Suprapubic skin (tissue), 4 donors: ENCODE data around the gene SCG2. TPM values are rescaled to one million over a fixed set of nuclear protein-coding genes. Genes with fewer than 3 reads are reported as not detected.

Experiments used
- DNase-seq, 2 donors: peaks; one replicate each; pipeline ENCODE4 v3.0.0-alpha.2; 2019; ENCODE audit warnings: low spot score in 2 of 2
- H3K27ac ChIP-seq: fragments of 200-600 bp; sonication (generic); one replicate; pipeline ENCODE4 v1.5.1; 2019
- H3K27me3 ChIP-seq: fragments of 200-600 bp; sonication (generic); one replicate; pipeline ENCODE4 v1.5.1; 2019
- H3K36me3 ChIP-seq: fragments of 200-600 bp; sonication (generic); one replicate; pipeline ENCODE4 v1.5.1; 2019
- H3K4me1 ChIP-seq: fragments of 200-600 bp; sonication (generic); one replicate; pipeline ENCODE4 v1.5.1; 2019
- H3K4me3 ChIP-seq: fragments of 200-600 bp; sonication (generic); one replicate; pipeline ENCODE4 v1.5.1; 2019; ENCODE audit warnings: mild to moderate bottlenecking
- H3K9me3 ChIP-seq: fragments of 200-600 bp; sonication (generic); one replicate; pipeline ENCODE4 v1.5.1; 2019
- EP300 ChIP-seq: sonication (generic); formaldehyde crosslinking; IDR thresholded peaks from one replicate; pipeline ENCODE4 v1.6.1; 2017; ENCODE audit warnings: antibody characterized with exemption
- POLR2A ChIP-seq, 2 donors: fragments of 450-650 bp; IDR thresholded peaks; one replicate each; pipeline ENCODE4 v1.6.1; 2017; ENCODE audit warnings: antibody characterized with exemption in 2 of 2, mild to moderate bottlenecking in 2 of 2, moderate library complexity in 2 of 2
- POLR2AphosphoS5 ChIP-seq, 3 donors: sonication (generic); formaldehyde crosslinking; IDR thresholded peaks; one replicate each; pipeline ENCODE4 v1.6.1; 2017; ENCODE audit warnings: antibody characterized with exemption in 3 of 3
- WGBS: methylation state at CpG from one replicate; pipeline ENCODE4 v1.1.5; 2018; 5-methylcytosine and 5-hydroxymethylcytosine counted together
- total RNA-seq, 4 donors: library from RNA; depleted of rRNA; stranded (reverse); fragments of >200 nt; gene quantifications; one replicate each; pipeline ENCODE4 v1.1.0, GENCODE V29; 2016
- TF ChIP-seq, protein P1 (sequence below), 2 donors: fragments of 200-600 bp in 1 of 2; fragments of 450-650 bp in 1 of 2; sonication (generic) in 1 of 2; IDR thresholded peaks; one replicate each; pipeline ENCODE4 v1.5.1; 2016 to 2019; ENCODE audit warnings: antibody characterized with exemption in 2 of 2, mild to moderate bottlenecking in 1 of 2, moderate library complexity in 1 of 2

Gene SCG2, protein sequence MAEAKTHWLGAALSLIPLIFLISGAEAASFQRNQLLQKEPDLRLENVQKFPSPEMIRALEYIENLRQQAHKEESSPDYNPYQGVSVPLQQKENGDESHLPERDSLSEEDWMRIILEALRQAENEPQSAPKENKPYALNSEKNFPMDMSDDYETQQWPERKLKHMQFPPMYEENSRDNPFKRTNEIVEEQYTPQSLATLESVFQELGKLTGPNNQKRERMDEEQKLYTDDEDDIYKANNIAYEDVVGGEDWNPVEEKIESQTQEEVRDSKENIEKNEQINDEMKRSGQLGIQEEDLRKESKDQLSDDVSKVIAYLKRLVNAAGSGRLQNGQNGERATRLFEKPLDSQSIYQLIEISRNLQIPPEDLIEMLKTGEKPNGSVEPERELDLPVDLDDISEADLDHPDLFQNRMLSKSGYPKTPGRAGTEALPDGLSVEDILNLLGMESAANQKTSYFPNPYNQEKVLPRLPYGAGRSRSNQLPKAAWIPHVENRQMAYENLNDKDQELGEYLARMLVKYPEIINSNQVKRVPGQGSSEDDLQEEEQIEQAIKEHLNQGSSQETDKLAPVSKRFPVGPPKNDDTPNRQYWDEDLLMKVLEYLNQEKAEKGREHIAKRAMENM
- total RNA-seq: not detected

DNA sequence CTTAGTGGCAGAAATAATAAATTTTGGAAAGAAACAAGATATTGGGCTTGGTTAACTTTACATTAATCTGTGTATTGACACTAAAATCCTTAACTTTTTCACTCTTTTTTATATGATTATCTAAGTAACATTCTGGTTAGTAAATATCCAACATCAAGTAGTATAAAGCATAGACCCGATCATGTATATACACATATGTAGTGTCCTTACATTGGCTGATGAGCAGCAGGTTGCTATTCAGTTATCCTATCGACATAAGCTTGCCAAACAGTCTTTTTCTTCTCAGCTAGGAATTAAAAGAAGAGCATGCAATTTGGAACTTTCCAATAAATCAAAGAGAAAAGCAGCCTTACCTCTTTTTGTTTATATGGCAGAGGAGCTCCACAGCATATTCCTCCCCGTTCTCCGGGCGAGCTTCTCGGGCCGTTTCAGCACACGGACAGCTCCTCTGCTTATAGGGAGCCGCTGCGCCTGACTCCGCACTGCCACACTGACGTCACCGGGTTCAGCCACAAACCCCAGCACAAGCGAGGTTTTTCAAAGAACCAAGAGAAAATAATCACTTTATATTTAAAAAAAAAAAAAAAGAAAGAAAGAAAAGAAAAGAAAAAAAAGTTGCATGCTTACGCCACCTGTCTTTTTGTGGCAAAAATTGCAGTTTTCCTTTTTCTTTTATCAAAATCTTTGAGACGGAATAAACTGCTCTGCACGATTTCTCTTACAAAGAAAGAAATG is at the start of gene SCG2:
SCG2 (minus strand) TSS at position 430 of the 735 bp plus-strand sequence. CDS start 3,079 bp downstream, outside the sequence.
- DNase-seq: peak; percentile 70 to 80
- 7% methylated on average over 17 of the region's 17 CpGs for WGBS
- Histone ChIP-seq H3K9me3 (no peaks in the 10 kb centered on the region), H3K36me3 (no peaks in the 10 kb centered on the region), H3K27me3 (peaks cover 9% of the 10 kb centered on the region), H3K4me1 (no peaks in the 10 kb centered on the region), H3K27ac (no peak within 1 kb of the TSS), H3K4me3 (no peak within 1 kb of the TSS)
- TF ChIP-seq, protein P1, sequence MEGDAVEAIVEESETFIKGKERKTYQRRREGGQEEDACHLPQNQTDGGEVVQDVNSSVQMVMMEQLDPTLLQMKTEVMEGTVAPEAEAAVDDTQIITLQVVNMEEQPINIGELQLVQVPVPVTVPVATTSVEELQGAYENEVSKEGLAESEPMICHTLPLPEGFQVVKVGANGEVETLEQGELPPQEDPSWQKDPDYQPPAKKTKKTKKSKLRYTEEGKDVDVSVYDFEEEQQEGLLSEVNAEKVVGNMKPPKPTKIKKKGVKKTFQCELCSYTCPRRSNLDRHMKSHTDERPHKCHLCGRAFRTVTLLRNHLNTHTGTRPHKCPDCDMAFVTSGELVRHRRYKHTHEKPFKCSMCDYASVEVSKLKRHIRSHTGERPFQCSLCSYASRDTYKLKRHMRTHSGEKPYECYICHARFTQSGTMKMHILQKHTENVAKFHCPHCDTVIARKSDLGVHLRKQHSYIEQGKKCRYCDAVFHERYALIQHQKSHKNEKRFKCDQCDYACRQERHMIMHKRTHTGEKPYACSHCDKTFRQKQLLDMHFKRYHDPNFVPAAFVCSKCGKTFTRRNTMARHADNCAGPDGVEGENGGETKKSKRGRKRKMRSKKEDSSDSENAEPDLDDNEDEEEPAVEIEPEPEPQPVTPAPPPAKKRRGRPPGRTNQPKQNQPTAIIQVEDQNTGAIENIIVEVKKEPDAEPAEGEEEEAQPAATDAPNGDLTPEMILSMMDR (IDR thresholded peaks at IDR 0.05): peak in 1 of 2 donors; percentile 11
- TF ChIP-seq EP300: no peak

DNA sequence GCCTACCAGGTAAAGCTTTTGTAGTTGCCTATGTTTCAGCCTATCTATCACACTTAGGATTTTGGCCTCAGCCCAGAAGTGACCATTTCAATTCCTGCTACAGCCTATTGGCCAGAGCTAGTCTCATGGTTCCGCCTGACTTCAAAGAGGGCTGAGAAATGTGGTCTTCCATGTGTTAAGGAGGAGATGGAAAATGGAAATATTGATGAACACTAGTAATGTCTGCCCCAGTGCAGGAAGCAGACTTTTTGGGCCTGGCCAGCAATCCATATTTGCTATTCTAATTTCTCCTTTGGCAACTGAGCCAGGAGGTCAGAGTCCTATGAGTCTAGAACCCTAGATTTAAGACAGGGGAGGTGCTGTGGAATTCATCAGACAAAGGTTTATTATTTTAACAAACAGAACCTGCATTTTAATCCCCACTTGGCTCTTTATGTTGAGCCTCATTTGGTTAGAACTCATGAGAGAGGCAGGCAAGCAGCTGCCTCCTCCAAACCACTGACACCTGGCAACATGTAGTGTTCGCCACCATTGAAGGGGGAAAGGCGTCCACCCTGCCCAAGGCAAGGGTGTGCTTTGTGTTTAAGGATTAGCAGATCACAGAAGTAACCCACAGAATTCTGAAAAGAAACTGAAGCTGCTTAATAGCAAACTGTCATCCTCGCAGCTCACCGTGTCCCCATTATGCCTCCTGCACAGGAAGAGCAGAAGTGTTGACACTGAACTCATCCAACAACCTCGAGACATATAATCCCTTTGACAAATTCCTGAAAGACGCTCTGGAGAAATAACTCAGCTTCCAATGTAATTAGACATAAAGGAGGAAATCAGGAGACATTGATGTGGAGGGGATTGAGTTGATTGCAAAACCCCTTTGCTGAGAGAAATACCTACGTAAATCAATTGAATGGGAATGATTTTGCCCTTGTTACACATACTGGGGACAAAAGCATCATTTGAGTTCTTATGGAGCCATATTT is 47.7 kb upstream of the SCG2 start:
- Histone ChIP-seq H3K27ac (no peak overlapping the region), H3K36me3 (no peaks in the 10 kb centered on the region), H3K4me3 (no peak overlapping the region), H3K4me1 (no peaks in the 10 kb centered on the region), H3K27me3 (no peaks in the 10 kb centered on the region), H3K9me3 (no peaks in the 10 kb centered on the region)
- DNase-seq: no peak
- 56% methylated on average over 7 of the region's 8 CpGs for WGBS
- TF ChIP-seq, protein P1 (IDR thresholded peaks at IDR 0.05): no peak
- TF ChIP-seq EP300: no peak
- no peak for TF ChIP-seq POLR2AphosphoS5 (IDR thresholded peaks at IDR 0.05)
- no peak for TF ChIP-seq POLR2A (IDR thresholded peaks at IDR 0.05)

DNA sequence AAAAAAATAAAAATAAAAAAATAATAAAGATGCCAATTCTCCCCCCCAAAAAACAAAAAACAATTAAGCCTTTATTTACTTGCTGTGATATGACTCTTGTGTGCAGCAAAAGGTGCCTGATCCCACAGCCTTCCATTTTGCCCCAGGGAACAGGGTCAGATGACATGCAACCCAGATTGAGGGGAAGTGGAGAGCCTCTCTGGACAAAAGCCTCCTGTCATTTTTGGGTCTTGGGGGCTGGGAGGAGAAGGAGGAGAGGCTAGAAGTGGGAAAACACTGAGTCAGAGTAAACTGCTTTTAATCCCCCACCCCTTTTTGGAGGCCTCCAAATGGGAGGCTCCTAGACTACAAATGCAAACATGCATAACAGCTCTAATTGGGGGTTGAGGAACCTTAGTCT is 46.6 kb upstream of the SCG2 start:
- no peaks in the 10 kb centered on the region for H3K27me3 ChIP-seq
- no peak overlapping the region for H3K4me3 ChIP-seq
- no peaks in the 10 kb centered on the region for H3K36me3 ChIP-seq
- H3K9me3 ChIP-seq: no peaks in the 10 kb centered on the region
- no peak overlapping the region for H3K27ac ChIP-seq
- no peak for DNase-seq
- TF ChIP-seq POLR2A (IDR thresholded peaks at IDR 0.05): no peak
- no peaks in the 10 kb centered on the region for H3K4me1 ChIP-seq

DNA sequence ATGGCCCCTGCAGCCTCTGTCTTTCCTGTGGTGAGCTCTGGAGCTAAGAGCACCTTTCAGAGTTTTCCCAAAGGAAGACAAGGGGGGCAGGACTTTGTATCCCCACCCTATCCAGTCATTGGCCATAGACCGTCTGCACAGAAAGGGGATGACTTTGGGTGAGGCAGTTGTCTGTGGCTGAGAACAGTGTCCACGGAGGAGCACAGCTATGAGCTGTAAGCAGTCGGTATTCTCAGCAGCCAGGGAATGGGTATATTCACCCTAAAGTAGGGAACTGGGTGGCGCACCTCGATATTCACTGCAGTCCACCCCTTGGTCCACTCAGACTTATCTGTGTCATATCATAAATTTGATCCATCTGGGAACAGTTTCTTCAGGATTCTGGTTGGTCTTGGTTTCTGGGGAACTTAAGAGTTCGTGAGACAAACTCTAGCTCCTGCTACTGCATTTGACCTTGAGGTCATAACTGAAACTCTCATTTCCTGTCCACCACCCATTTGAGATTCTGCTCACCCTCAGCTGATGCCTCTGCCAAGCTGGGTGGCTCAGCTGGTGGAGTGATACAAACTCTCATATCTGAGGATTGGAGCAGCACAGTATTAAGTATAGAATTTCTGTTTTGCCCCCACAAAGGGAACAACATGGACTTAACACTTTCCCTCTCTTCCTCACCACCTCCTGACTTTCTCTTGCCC is 45.2 kb upstream of the SCG2 start:
- no peak for DNase-seq
- WGBS: 84% methylated on average over 5 of the region's 6 CpGs
- no peak overlapping the region for H3K27ac ChIP-seq

More for the DNA sequence above, 45.2 kb upstream of the SCG2 start:
- H3K27me3 ChIP-seq: no peaks in the 10 kb centered on the region
- no peaks in the 10 kb centered on the region for H3K36me3 ChIP-seq
- no peaks in the 10 kb centered on the region for H3K9me3 ChIP-seq
- TF ChIP-seq, protein P1 (IDR thresholded peaks at IDR 0.05): no peak
- TF ChIP-seq POLR2AphosphoS5 (IDR thresholded peaks at IDR 0.05) (no peak), POLR2A (IDR thresholded peaks at IDR 0.05) (no peak), EP300 (no peak)
- no peaks in the 10 kb centered on the region for H3K4me1 ChIP-seq
- H3K4me3 ChIP-seq: no peak overlapping the region
